Testis (tissue), 3 donors: ENCODE results near the gene LYSMD3. TPM values are rescaled to one million over a fixed set of nuclear protein-coding genes. Genes with fewer than 3 reads are reported as not detected.

Experiments used
- DNase-seq: peaks from one replicate; pipeline ENCODE4 v3.0.0-alpha.2; 2019
- H3K27ac ChIP-seq, 2 donors: fragments of 200-600 bp; sonication (generic); one replicate each; pipeline ENCODE4 v1.5.1; 2019
- H3K27me3 ChIP-seq: fragments of 200-600 bp; sonication (generic); one replicate; pipeline ENCODE4 v1.5.1; 2019
- H3K36me3 ChIP-seq: fragments of 200-600 bp; sonication (generic); one replicate; pipeline ENCODE4 v1.5.1; 2017; ENCODE audit warnings: low read depth; ENCODE audit errors: missing control alignments
- H3K4me1 ChIP-seq: fragments of 200-600 bp; sonication (generic); one replicate; pipeline ENCODE4 v1.5.1; 2019
- H3K4me3 ChIP-seq, 2 donors: fragments of 200-600 bp; sonication (generic); one replicate each; pipeline ENCODE4 v1.5.1; 2017 to 2019
- H3K9me3 ChIP-seq: fragments of 200-600 bp; sonication (generic); one replicate; pipeline ENCODE4 v1.5.1; 2017
- POLR2A ChIP-seq: fragments of 450-650 bp; IDR thresholded peaks from one replicate; pipeline ENCODE4 v1.6.1; 2017; ENCODE audit warnings: antibody characterized with exemption, mild to moderate bottlenecking, moderate library complexity
- WGBS, 2 donors: methylation state at CpG; one replicate each; pipeline ENCODE4 v1.1.5; 2018; 5-methylcytosine and 5-hydroxymethylcytosine counted together
- intact Hi-C: fragments of 100-400 bp; cut with DNase I; formaldehyde crosslinking; loops from one replicate; pipeline ENCODE4 v1.15.1; 2023; ENCODE audit warnings: low total_unique reads
- polyA plus RNA-seq: library from polyadenylated mRNA; stranded (reverse); fragments of 350-450 nt; fragmentation: Illumina TruSeq; extraction: RNeasy Lipid Tissue Mini Kit (QIAGEN cat#74804); gene quantifications from one replicate; pipeline ENCODE4 v1.2.3, GENCODE V29; 2014; ENCODE audit warnings: low read depth, low replicate concordance; ENCODE audit not compliant: insufficient read depth
- total RNA-seq, 2 donors: library from RNA; depleted of rRNA; stranded (reverse); fragments of >200 nt; gene quantifications; one replicate each; pipeline ENCODE4 v1.2.3, GENCODE V29; 2016
- TF ChIP-seq, protein P1 (sequence below), 3 experiments: fragments of 450-650 bp in 2 of 3; fragments of 200-600 bp in 1 of 3; sonication (generic) in 1 of 3; IDR thresholded peaks; one replicate each; pipeline ENCODE4 v1.5.1; 2016 to 2019; ENCODE audit warnings: antibody characterized with exemption in 3 of 3, mild to moderate bottlenecking in 2 of 3, moderate library complexity in 1 of 3

LYSMD3 gene
- total and polyA plus RNA-seq, 3 donors from 2014 or later: 9.4 to 11.0 (median 10.4) TPM

DNA sequence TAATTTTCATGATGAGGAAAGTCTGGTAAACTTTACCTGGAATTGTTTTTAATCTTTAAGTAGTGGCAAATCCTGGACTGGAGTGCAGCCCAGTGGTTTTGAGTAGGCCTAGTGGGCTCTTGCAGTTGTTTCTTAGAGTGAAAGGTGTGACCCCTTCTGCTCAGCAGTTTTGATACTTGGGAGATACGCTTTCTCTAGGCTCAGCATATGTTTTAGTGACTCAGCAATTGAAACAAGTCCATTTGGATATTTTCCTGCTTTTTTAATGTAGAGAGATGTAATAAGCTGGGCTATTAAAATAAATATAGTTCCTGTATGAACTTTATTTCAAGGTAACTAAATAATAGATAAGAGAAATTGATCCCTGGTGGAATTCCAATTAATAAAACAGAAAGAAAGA is 48.7 kb downstream of the LYSMD3 start:
- Histone ChIP-seq H3K27me3 (no peaks in the 10 kb centered on the region), H3K9me3 (no peaks in the 10 kb centered on the region), H3K36me3 (no peaks in the 10 kb centered on the region), H3K4me1 (no peaks in the 10 kb centered on the region), H3K4me3 (no peak overlapping the region), H3K27ac (no peak overlapping the region)
- TF ChIP-seq, protein P1, sequence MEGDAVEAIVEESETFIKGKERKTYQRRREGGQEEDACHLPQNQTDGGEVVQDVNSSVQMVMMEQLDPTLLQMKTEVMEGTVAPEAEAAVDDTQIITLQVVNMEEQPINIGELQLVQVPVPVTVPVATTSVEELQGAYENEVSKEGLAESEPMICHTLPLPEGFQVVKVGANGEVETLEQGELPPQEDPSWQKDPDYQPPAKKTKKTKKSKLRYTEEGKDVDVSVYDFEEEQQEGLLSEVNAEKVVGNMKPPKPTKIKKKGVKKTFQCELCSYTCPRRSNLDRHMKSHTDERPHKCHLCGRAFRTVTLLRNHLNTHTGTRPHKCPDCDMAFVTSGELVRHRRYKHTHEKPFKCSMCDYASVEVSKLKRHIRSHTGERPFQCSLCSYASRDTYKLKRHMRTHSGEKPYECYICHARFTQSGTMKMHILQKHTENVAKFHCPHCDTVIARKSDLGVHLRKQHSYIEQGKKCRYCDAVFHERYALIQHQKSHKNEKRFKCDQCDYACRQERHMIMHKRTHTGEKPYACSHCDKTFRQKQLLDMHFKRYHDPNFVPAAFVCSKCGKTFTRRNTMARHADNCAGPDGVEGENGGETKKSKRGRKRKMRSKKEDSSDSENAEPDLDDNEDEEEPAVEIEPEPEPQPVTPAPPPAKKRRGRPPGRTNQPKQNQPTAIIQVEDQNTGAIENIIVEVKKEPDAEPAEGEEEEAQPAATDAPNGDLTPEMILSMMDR (IDR thresholded peaks at IDR 0.05): no peak
- TF ChIP-seq POLR2A: no peak
- intact Hi-C loops: no loop called here
- 94% methylated on average over 1 of the region's 1 CpG for WGBS, 2 donors
- no peak for DNase-seq

DNA sequence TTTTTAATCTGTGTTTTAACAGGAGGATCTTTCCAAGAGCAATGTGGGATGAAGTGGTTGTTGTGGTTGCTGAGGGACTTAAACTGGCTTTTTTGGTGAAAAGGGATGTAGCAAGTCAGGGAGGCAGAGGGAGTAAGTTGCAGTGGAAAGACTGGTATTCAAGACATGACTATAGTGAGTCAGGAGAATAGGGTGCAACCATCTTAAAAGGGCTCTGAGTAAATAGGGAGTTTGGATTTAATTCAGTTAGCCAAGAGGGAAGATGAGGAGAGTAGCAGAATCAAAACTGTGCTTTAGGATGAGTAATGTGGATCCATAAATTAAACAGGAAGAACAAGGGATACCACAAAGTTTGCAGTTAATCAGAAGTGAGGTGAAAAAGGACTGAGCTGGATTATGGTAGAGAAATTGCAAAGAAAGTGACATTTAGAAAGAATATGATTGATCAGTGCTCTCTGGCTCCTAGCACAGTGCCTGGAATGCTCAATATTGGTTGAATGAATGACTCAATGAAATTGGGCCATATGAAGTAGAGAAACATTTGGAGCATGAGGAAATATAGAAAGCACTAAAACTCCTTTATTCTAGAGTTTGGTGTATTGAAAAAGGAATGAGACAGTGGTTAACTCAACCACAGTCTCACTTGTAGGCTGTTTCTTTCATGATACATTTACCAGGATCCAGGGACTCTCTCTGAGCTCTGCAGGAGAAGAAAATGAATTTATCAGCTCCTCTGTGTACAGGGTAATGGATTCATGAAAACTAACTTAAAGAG is 49.6 kb downstream of the LYSMD3 start:
- Histone ChIP-seq H3K4me1 (no peaks in the 10 kb centered on the region), H3K4me3 (no peak overlapping the region), H3K27me3 (no peaks in the 10 kb centered on the region), H3K27ac (no peak overlapping the region), H3K9me3 (no peaks in the 10 kb centered on the region), H3K36me3 (no peaks in the 10 kb centered on the region)
- no peak for TF ChIP-seq POLR2A
- TF ChIP-seq, protein P1 (IDR thresholded peaks at IDR 0.05): no peak
- no peak for DNase-seq
- intact Hi-C loops: no loop called here

DNA sequence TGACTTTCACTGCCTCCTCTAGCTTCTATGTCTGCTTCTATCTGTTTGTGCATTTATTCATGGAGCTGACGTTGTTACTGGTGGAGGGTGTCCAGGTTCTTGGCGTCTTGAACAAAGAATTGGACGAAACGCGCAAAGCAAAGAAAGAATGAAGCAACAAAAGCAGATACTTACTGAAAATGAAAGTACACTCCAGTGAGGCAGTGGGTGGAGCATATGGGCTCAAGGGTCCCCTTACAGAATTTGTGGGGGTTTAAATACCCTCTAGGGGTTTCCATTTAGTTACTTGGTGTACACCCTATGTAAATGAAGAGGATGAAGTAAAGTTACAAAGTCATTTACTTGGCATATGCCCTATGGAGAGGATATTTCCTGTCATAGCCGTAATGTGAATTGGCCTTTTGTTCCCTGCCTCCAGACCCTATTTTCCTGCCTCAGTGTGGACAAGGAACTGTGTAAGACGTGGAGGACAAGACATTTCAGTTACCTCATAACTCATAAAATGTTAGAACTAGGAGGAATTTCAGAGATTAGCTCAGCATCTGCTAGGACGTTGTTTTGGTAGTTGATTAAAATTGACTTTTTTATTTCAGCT is 51.7 kb downstream of the LYSMD3 start:
- Histone ChIP-seq H3K4me1 (peaks cover 4% of the 10 kb centered on the region), H3K27ac (no peak overlapping the region), H3K36me3 (no peaks in the 10 kb centered on the region), H3K9me3 (no peaks in the 10 kb centered on the region), H3K27me3 (no peaks in the 10 kb centered on the region), H3K4me3 (no peak overlapping the region)
- no peak for DNase-seq
- 79 to 87% methylated on average over 8 of the region's 8 CpGs for WGBS, 2 donors
- intact Hi-C loops: no loop called here
- TF ChIP-seq POLR2A: no peak
- TF ChIP-seq, protein P1 (IDR thresholded peaks at IDR 0.05): no peak

DNA sequence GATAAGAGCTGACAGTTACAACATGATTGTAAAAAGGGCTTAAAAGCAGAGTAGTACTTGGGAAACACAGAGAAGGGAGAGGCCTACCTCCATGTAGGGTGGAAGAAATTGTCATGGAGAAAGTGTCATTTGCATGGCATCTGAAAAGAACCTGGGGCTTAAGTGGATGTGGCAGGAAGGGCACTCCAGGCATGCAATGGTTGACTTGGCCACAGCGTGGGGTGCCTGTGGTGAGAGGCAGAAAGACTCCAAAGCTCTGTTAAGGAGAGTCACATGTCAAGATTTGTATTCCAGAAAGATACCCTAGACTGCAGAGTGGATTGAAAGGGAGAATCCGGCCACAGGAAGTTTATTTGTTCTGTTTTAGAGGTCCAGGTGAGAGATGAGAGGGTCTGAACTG is 52.3 kb downstream of the LYSMD3 start:
- H3K9me3 ChIP-seq: no peaks in the 10 kb centered on the region
- no peaks in the 10 kb centered on the region for H3K36me3 ChIP-seq
- WGBS, 2 donors: 50 to 54% methylated on average over 2 of the region's 2 CpGs
- intact Hi-C loops: no loop called here
- peaks cover 6% of the 10 kb centered on the region for H3K4me1 ChIP-seq
- no peak for TF ChIP-seq POLR2A
- TF ChIP-seq, protein P1 (IDR thresholded peaks at IDR 0.05): no peak
- no peak for DNase-seq
- H3K27ac ChIP-seq: no peak overlapping the region
- H3K27me3 ChIP-seq: no peaks in the 10 kb centered on the region
- no peak overlapping the region for H3K4me3 ChIP-seq

DNA sequence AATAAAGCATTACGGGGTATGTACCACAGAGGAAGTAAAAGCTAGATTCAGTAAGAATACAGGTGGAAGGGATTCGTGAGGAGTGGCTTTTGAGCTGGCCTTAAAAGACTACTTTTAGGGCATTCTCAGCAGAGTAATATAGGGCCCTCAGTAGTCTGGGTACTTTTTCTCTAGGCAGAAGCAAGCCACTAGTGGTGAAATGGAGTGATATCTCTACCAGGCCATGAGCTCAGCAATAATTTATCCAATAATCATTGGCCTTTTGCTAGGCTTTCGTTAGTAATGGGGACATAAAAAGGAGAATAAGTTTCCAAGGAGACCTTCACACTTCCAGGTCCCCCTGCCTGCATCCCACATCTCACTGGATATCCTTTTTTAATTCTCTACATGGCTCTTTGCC is 53.0 kb downstream of the LYSMD3 start:
- H3K36me3 ChIP-seq: no peaks in the 10 kb centered on the region
- H3K9me3 ChIP-seq: no peaks in the 10 kb centered on the region
- H3K27ac ChIP-seq: no peak overlapping the region
- no peak overlapping the region for H3K4me3 ChIP-seq
- DNase-seq: no peak
- H3K4me1 ChIP-seq: peaks cover 6% of the 10 kb centered on the region
- intact Hi-C loops: no loop called here
- WGBS, 2 donors: 69% methylated on average over 3 of the region's 3 CpGs
- no peak for TF ChIP-seq POLR2A
- TF ChIP-seq, protein P1 (IDR thresholded peaks at IDR 0.05): no peak
- no peaks in the 10 kb centered on the region for H3K27me3 ChIP-seq
